A549 (cell line): ENCODE measurements around the gene DDX31. TPM values are rescaled to one million over a fixed set of nuclear protein-coding genes. Genes with fewer than 3 reads are reported as not detected.

Experiments used
- ATAC-seq, 2 experiments: fragments of 200-7000 bp in 1 of 2; fragments of >200 bp in 1 of 2; cut with Nextera tagmentation in 1 of 2; cut with Tn5 transposase in 1 of 2; 3 replicates each; pipeline versions ENCODE4 v1.8.0 to v1.9.1; 2018 to 2020; ENCODE audit warnings: mild to moderate bottlenecking in 1 of 2, moderate library complexity in 1 of 2
- CTCF ChIA-PET: fragments of 300-600 bp; sonication (Branson Sonifier 250); formaldehyde crosslinking; extraction: SDS; loops from one replicate; lab custom pipeline; 2021; ENCODE audit warnings: antibody characterized with exemption, inconsistent platforms; lab: Yijun Ruan, JAX
- POLR2A ChIA-PET: fragments of 350-600 bp; formaldehyde crosslinking; extraction: SDS; loops from one replicate; lab custom pipeline; 2021; ENCODE audit warnings: antibody characterized with exemption, inconsistent platforms; lab: Yijun Ruan, JAX
- DNase-seq, 2 experiments: peaks; one replicate each; pipeline versions ENCODE4 v3.0.0 to v3.0.0-alpha.2; 2011 to 2016; ENCODE audit warnings: low read depth in 1 of 2, low spot score in 1 of 2
- FAIRE-seq: peaks from 2 replicates; lab custom pipeline; 2011; peaks lifted over from hg19 to GRCh38; lab: Jason Lieb, UNC
- H3K27ac ChIP-seq, 2 experiments: fragments of >200 bp; sonication (Bioruptor Twin); formaldehyde crosslinking; 3 replicates each; pipeline ENCODE4 v1.5.1; 2016 to 2017
- H3K4me1 ChIP-seq: fragments of >200 bp; sonication (Bioruptor Twin); formaldehyde crosslinking; 3 replicates; pipeline ENCODE4 v1.6.1; 2016
- H3K4me2 ChIP-seq: fragments of >200 bp; sonication (Bioruptor Twin); formaldehyde crosslinking; 3 replicates; pipeline ENCODE4 v1.6.1; 2016
- H3K4me3 ChIP-seq: fragments of >200 bp; sonication (Bioruptor Twin); formaldehyde crosslinking; 3 replicates; pipeline ENCODE4 v1.5.1; 2016
- H3K9me3 ChIP-seq: fragments of >200 bp; sonication (Bioruptor Twin); formaldehyde crosslinking; 3 replicates; pipeline ENCODE4 v1.6.1; 2016
- CHD2 ChIP-seq: fragments of 150-350 bp; IDR thresholded peaks from 2 replicates; pipeline ENCODE4 v1.6.1; 2014; ENCODE audit warnings: low read length; ENCODE audit not compliant: partially characterized antibody
- EP300 ChIP-seq, 2 experiments: fragments of >200 bp; sonication (Bioruptor Twin); formaldehyde crosslinking; IDR thresholded peaks; 2 replicates in 1 of 2; 3 replicates in 1 of 2; pipeline ENCODE4 v1.6.1; 2016 to 2017
- HEYL ChIP-seq: fragments of 250-450 bp; sonication (Bioruptor Pico); IDR thresholded peaks from 2 replicates; pipeline ENCODE4 v1.8.0; 2021; ENCODE audit warnings: mild to moderate bottlenecking, moderate library complexity
- HOXA7 ChIP-seq: fragments of 250-450 bp; sonication (Bioruptor Pico); IDR thresholded peaks from 2 replicates; pipeline ENCODE4 v1.5.0; 2020; ENCODE audit warnings: mild to moderate bottlenecking, moderate library complexity
- HOXB5 ChIP-seq: fragments of 250-450 bp; sonication (Bioruptor Pico); IDR thresholded peaks from 2 replicates; pipeline ENCODE4 v1.5.0; 2020; ENCODE audit warnings: mild to moderate bottlenecking, moderate library complexity
- KDM1A ChIP-seq: fragments of 200-600 bp; sonication (generic); IDR thresholded peaks from 2 replicates; pipeline ENCODE4 v1.6.1; 2016; ENCODE audit warnings: low read depth, mild to moderate bottlenecking
- MYC ChIP-seq: IDR thresholded peaks from 2 replicates; pipeline ENCODE4 v1.6.1; 2012; ENCODE audit warnings: mild to moderate bottlenecking, inconsistent platforms, low read length, improper control_type of control experiment, borderline replicate concordance
- NPAS2 ChIP-seq: fragments of 250-450 bp; sonication (Bioruptor Pico); IDR thresholded peaks from 2 replicates; pipeline ENCODE4 v1.8.0; 2022; ENCODE audit warnings: mild to moderate bottlenecking, moderate library complexity, borderline replicate concordance
- ZC3H11A ChIP-seq: fragments of 450-650 bp; IDR thresholded peaks from 2 replicates; pipeline ENCODE4 v1.6.1; 2014; ENCODE audit warnings: antibody characterized with exemption, mild to moderate bottlenecking
- WGBS: methylation state at CpG from one replicate; pipeline ENCODE4 v1.1.6; 2017; ENCODE audit errors: missing lambda C conversion rate; 5-methylcytosine and 5-hydroxymethylcytosine counted together
- polyA plus RNA-seq, 4 experiments: library from polyadenylated mRNA; depleted of rRNA in 3 of 4; stranded (reverse); fragments of >200 nt; fragmentation: RNase III in 1 of 4; extraction: RNeasy Plus Mini Kit Qiagen cat#74134 plus additional on column Dnase treatment in 1 of 4; gene quantifications; 2 replicates in 3 of 4; 3 replicates in 1 of 4; pipeline ENCODE4 v1.2.3, GENCODE V29; 2011 to 2017
- TF ChIP-seq, protein P1 (sequence below): fragments of 150-350 bp; IDR thresholded peaks from 2 replicates; pipeline ENCODE4 v1.6.1; 2014; ENCODE audit warnings: low read depth, mild to moderate bottlenecking, low read length
- TF ChIP-seq, protein P2 (sequence below): fragments of 200-600 bp; sonication (generic); IDR thresholded peaks from 2 replicates; pipeline ENCODE4 v1.6.1; 2016; ENCODE audit warnings: antibody characterized with exemption, mild to moderate bottlenecking, moderate library complexity
- TF ChIP-seq, protein P3 (sequence below): fragments of >200 bp; sonication (Bioruptor Twin); formaldehyde crosslinking; IDR thresholded peaks from 3 replicates; pipeline ENCODE4 v1.6.1; 2016
- TF ChIP-seq, protein P4 (sequence below): IDR thresholded peaks from 2 replicates; pipeline ENCODE4 v1.6.1; 2012
- TF ChIP-seq, protein P5 (sequence below): fragments of 450-650 bp; IDR thresholded peaks from 2 replicates; pipeline ENCODE4 v1.6.1; 2014; ENCODE audit warnings: antibody characterized with exemption

The DDX31 gene
- polyA plus RNA-seq, 2 of the 4 experiments (the other 2 are of a cell fraction): 20.0 to 30.1 TPM

DNA sequence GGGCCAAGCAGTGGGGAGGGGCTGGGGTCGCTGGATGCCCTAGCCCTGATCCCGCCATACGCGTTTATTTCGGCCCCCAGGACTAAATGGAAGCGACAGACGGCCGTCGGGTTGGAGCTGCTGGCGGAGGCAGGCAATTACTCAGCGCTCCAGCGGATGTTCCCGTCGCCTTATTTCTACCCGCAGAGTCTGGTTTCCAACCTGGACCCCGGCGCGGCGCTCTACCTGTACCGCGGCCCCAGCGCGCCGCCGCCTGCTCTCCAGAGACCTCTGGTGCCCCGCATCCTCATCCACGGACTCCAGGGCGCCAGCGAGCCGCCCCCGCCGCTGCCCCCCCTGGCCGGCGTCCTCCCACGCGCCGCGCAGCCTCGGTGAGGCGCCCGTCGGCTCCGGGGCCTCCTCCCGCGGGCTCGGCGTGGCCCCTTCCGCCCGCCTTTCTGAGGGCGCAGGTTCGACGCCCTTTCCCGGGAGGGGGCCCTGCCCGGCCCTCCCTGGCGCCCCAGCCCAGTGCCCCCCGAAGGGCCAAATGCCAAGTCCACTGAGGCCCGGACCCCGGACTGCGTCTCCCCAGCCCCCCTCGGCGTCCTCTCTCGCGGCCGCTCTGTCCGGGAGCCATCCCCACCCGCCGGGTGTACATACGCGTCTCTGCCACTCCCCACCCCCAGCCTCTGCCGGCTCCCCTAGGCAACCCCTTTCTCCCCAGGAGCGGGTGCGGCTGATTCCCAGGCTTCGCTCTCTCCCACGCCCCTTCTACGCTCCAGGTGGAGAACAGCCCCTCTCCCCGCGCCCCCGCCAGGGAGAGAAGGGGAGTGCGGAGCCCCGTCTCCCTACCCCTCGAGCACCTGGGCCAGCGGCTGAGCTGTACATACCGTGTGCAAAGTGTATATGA lies 80.4 kb downstream of the DDX31 start:
- DNase-seq (peak in 1 of 2 experiments; percentile 36), ATAC-seq (peak; percentile 36 to 66; a peak in 5 of 6 replicates), FAIRE-seq (no peak)
- Histone ChIP-seq H3K4me3 (peak overlapping the region; percentile 35; the same call in 1 of the 3 replicates), H3K4me2 (peak overlapping the region; percentile 81), H3K9me3 (no peaks in the 10 kb centered on the region), H3K4me1 (peaks cover 16% of the 10 kb centered on the region; the same call in 1 of the 3 replicates), H3K27ac (peak overlapping the region in 1 of 2 experiments; percentile 35; a peak in 2 of 6 replicates)
- ChIA-PET POLR2A (no interaction called here), CTCF (interaction anchor here (0.5 to 1.0 kb wide), 3 partner anchors 15 to 1146 kb away, joined by 3 read pairs; no protein-coding TSS in a partner anchor)
- 48% methylated on average over 30 of the region's 83 CpGs for WGBS
- TF ChIP-seq EP300 (IDR thresholded peaks at IDR 0.05): no peak
- TF ChIP-seq, protein P1, sequence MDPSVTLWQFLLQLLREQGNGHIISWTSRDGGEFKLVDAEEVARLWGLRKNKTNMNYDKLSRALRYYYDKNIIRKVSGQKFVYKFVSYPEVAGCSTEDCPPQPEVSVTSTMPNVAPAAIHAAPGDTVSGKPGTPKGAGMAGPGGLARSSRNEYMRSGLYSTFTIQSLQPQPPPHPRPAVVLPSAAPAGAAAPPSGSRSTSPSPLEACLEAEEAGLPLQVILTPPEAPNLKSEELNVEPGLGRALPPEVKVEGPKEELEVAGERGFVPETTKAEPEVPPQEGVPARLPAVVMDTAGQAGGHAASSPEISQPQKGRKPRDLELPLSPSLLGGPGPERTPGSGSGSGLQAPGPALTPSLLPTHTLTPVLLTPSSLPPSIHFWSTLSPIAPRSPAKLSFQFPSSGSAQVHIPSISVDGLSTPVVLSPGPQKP: no peak
- no peak for TF ChIP-seq CHD2
- TF ChIP-seq, protein P2, sequence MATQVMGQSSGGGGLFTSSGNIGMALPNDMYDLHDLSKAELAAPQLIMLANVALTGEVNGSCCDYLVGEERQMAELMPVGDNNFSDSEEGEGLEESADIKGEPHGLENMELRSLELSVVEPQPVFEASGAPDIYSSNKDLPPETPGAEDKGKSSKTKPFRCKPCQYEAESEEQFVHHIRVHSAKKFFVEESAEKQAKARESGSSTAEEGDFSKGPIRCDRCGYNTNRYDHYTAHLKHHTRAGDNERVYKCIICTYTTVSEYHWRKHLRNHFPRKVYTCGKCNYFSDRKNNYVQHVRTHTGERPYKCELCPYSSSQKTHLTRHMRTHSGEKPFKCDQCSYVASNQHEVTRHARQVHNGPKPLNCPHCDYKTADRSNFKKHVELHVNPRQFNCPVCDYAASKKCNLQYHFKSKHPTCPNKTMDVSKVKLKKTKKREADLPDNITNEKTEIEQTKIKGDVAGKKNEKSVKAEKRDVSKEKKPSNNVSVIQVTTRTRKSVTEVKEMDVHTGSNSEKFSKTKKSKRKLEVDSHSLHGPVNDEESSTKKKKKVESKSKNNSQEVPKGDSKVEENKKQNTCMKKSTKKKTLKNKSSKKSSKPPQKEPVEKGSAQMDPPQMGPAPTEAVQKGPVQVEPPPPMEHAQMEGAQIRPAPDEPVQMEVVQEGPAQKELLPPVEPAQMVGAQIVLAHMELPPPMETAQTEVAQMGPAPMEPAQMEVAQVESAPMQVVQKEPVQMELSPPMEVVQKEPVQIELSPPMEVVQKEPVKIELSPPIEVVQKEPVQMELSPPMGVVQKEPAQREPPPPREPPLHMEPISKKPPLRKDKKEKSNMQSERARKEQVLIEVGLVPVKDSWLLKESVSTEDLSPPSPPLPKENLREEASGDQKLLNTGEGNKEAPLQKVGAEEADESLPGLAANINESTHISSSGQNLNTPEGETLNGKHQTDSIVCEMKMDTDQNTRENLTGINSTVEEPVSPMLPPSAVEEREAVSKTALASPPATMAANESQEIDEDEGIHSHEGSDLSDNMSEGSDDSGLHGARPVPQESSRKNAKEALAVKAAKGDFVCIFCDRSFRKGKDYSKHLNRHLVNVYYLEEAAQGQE: no peak
- TF ChIP-seq, protein P3, sequence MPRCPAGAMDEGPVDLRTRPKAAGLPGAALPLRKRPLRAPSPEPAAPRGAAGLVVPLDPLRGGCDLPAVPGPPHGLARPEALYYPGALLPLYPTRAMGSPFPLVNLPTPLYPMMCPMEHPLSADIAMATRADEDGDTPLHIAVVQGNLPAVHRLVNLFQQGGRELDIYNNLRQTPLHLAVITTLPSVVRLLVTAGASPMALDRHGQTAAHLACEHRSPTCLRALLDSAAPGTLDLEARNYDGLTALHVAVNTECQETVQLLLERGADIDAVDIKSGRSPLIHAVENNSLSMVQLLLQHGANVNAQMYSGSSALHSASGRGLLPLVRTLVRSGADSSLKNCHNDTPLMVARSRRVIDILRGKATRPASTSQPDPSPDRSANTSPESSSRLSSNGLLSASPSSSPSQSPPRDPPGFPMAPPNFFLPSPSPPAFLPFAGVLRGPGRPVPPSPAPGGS: no peak
- no peak for TF ChIP-seq HOXB5
- no peak for TF ChIP-seq NPAS2 (CRISPR knock-in tag)
- TF ChIP-seq, protein P4, sequence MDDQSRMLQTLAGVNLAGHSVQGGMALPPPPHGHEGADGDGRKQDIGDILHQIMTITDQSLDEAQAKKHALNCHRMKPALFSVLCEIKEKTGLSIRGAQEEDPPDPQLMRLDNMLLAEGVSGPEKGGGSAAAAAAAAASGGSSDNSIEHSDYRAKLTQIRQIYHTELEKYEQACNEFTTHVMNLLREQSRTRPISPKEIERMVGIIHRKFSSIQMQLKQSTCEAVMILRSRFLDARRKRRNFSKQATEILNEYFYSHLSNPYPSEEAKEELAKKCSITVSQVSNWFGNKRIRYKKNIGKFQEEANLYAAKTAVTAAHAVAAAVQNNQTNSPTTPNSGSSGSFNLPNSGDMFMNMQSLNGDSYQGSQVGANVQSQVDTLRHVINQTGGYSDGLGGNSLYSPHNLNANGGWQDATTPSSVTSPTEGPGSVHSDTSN: no peak
- TF ChIP-seq, protein P5, sequence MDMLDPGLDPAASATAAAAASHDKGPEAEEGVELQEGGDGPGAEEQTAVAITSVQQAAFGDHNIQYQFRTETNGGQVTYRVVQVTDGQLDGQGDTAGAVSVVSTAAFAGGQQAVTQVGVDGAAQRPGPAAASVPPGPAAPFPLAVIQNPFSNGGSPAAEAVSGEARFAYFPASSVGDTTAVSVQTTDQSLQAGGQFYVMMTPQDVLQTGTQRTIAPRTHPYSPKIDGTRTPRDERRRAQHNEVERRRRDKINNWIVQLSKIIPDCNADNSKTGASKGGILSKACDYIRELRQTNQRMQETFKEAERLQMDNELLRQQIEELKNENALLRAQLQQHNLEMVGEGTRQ: no peak
- no peak for TF ChIP-seq ZC3H11A
- no peak for TF ChIP-seq MYC
- TF ChIP-seq HEYL: no peak

DNA sequence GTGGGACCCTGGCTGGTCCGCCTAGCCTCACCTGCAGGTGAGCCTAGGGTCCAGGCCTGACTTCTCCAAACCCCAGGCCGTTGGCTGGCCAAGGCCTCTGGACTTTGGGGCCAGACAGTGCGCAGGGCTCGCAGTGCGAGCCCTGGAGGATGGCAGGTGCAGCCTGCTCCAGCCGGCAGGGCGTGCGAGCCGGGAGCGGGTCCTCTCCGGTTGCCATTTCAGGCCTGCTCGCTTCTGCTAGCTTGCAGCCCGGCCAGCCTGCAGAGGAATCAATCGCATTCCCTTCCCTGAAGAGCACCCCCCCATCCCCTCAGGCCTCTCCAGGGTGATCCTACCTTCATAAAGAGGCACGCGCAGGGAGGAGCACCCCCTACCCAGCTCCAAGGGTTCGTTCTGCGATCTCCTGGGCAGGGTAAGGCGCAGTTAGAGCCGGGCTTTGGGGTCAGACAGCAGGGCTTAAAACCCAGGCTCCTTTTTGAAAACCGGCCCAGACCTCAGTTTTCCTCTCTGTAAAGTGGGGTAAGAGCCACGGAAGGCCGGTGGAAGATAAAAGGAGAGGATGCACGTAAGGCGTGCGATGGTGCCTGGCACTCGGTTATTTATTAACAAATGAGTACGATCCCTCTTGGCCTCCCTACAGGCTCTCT lies 81.2 kb downstream of the DDX31 start:
- H3K4me3 ChIP-seq: no peak overlapping the region
- POLR2A ChIA-PET: no interaction called here
- DNase-seq: no peak
- peaks cover 16% of the 10 kb centered on the region; the same call in 1 of the 3 replicates for H3K4me1 ChIP-seq
- TF ChIP-seq KDM1A (0 out of 2 replicates have a peak, but pooled peaks have one; percentile 17), HOXA7 (CRISPR knock-in tag) (no peak)
- TF ChIP-seq, all 56 proteins: peak for 1
- peak in 1 of 2 experiments; percentile 9; a peak in 3 of 6 replicates for ATAC-seq
- Histone ChIP-seq H3K9me3 (no peaks in the 10 kb centered on the region), H3K27ac (no peak overlapping the region), H3K4me2 (no peak overlapping the region)
- FAIRE-seq: no peak
- WGBS: 80% methylated on average over 28 of the region's 28 CpGs
- CTCF ChIA-PET: interaction anchor here (0.9 to 1.0 kb wide), 2 partner anchors 14 to 81 kb away, joined by 3 read pairs; no protein-coding TSS in a partner anchor
